ENCODE results near the gene MYDGF.
"Not testable (repeated sequence)": the region's sequence is repeated elsewhere in the genome, so short reads cannot be mapped to it uniquely, and the experiment has no call there.

Gene MYDGF

DNA sequence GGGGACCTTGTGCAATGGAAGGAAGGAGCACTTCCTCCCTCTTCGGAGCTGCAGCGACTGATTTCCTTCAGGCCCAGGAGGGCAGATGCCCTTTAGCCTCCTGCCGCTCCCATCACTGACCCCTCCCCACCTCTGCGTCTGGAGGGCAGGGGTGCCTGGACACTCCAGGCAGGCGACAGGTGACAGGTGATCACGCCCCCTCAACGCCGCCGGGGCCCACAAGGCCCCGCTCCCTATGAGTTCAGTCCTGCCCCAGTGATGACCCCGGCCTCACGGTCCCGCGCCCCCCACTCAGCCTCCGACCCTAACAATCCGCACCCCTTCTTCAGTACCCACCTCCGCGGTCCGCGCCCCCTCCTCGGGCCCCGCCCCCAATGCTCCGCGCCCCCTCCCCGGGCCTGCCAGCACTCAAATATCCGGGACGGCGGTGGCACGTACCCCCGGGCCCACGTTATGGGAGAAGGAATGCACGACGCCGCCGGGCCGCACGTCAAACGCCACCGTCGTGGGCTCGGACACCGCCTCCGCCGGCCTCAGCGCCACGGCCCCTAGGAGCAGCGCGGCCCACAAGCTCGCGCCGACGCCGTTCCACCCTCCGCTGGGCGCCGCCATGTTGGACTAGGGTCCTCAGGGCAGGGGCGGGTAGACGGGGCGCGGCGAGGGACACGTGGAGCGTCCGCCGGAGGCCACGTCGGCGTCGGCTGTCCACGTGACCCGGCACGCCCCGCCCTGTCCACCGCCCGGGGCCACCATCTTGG is at the start of gene MYDGF:
TSS of gene MYDGF (minus strand) at position 620 of the 758 bp plus-strand sequence. CDS start at position 612, 8 bp downstream.
- peak; percentile 81 for DNase-seq (ENCODE audit: low spot score)

- no peak for DNase-seq (ENCODE audit: low spot score)
These were observed 49.3 kb upstream of the MYDGF start for GRCh38 chr19:4719499-4719866.

GRCh38 chr19:4717966-4718701 is 48.0 kb upstream of the MYDGF start:
- no peak for DNase-seq (ENCODE audit: low spot score)

GRCh38 chr19:4717191-4717965 is 47.2 kb upstream of the MYDGF start:
- DNase-seq (ENCODE audit: low spot score) = no peak

DNA sequence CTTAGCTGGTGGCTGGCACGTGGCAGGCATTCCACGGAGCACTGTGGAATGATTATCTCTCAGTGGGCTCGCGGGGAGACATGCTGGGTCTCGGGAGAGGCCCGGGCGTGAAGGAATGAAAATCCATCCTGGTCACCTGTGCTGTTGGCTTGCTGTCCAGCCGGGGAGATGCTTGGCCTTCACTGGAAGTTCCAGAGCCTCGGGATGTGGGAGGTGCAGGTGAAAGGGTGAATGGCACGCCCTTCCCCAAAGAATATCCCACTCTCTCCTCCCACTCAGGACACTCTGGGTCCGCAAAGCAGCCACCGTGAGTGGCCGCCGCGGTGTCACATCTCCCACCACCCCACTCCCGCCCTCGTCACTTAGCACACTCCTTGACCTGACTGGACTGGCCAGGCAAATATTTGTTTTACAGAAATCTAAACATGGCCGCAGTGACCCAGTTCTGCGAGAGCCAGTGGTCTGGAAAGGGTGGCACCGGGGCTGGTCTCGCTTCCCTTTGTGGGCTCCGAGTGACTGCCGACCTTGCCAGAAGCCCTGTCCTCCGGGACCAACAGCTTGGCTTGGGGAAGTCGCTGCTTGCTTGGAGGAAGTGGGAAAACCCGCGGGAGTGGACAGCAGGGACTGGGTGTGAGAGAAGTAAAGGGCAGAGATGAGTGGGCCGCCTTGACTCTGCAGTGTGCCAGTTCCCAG is 45.5 kb upstream of the MYDGF start:
- DNase-seq (ENCODE audit: low spot score) = no peak

DNA sequence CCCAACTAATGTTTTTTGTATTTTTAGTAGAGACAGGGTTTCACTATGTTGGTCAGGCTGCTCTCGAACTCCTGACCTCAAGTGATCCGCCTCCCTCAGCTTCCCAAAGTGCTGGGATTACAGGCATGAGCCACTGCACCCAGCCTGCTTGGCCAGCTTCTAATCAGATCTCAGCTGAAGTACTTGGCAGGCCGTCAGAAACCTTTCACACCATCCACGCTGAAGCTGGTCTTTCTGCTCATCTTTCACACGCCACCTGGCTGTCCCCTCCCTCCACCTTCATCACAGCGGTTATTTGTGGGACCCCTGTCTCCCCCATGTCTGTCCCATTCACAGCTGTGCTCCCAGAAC is 45.0 kb upstream of the MYDGF start:
- not testable (repeated sequence) for DNase-seq (ENCODE audit: low spot score)

DNA sequence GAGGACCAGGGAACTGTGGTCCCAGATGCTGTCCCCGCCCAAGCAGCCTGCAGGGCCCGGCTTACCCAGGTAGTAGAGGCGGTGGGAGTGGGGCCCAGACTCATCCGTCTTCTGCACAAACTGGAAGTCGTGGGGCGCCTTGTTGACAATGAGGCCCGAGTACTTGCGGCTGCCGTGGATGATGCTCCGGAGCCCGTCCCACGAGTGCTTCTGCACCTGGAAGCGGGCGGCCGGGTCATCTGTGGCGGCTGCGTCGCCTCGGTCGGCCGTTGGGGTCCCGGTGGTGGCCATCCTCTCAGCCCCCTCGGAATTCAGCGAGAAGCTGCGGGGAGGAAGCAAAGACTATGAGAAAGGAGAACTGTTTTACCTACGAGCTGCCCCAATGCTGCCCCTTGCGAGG is 43.9 kb upstream of the MYDGF start:
- DNase-seq (ENCODE audit: low spot score) = no peak

DNA sequence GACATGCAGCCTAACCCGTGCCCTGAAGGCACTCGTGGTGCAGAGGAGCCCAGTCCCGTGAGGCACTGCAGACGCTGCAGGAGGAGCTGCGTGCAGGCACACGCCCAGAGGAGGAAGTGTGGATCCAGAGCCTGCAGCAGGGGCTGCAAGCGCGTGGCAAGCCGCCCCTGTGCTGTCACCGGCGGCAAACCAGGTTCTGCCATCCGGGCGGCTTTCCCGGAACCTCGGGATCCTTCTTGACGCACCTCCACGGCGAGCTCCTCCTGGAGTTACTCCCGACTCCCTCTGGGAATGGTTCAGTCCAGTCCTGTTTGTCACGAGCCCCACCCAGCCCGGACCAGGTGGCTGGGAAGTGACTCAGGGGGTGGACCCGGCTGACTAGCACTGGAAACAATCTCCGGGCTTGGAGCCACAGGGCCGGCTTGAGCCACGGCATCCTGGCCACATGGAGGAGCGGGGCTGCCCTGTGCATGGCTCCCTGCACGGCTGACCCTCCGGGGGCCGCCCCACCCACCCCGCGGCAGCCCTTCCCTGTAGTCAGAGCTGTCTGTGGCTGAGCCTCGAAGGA is 43.3 kb upstream of the MYDGF start:
- DNase-seq (ENCODE audit: low spot score) = peak; percentile 81

GRCh38 chr19:4712771-4713170 is 42.6 kb upstream of the MYDGF start:
- peak; percentile 37 for DNase-seq (ENCODE audit: low spot score)

DNA sequence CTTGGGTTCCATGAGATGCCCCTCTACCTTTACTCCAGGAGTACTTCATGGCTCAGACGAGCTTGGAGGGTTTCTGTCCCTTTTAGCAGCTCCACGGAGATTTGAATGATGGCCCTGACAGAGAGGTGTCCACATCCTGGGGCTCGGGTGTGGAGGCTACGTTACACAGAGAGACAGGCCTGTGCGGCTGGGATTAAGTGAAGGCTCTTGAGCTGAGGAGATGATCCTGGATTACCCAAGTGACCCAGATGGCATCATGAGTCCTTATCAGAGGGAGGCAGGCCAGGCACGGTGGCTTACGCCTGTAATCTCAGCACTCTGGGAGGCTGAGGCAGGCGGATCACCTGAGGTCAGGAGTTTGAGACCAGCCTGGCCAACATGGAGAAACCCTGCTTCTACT is 41.1 kb upstream of the MYDGF start:
- no peak for DNase-seq (ENCODE audit: low spot score)

DNA sequence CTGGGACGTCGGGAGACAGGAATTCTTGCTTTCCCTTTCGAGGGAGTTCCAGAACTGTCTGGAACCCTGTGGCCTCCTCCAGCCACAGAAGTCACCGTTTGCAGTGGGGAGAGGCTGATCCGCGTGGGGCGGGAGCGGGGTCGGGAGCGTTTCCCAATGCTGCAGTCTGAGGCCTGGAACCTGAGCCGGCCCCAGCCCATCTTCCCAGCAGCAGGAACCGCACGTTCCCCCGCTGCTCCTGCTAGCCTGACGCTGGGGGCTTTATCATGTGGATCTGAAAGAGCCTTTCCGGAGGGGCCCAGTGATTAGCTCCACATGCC is 40.1 kb upstream of the MYDGF start:
- no peak for DNase-seq (ENCODE audit: low spot score)

GRCh38 chr19:4709440-4710280 is 39.5 kb upstream of the MYDGF start:
- DNase-seq (ENCODE audit: low spot score) = no peak

DNA sequence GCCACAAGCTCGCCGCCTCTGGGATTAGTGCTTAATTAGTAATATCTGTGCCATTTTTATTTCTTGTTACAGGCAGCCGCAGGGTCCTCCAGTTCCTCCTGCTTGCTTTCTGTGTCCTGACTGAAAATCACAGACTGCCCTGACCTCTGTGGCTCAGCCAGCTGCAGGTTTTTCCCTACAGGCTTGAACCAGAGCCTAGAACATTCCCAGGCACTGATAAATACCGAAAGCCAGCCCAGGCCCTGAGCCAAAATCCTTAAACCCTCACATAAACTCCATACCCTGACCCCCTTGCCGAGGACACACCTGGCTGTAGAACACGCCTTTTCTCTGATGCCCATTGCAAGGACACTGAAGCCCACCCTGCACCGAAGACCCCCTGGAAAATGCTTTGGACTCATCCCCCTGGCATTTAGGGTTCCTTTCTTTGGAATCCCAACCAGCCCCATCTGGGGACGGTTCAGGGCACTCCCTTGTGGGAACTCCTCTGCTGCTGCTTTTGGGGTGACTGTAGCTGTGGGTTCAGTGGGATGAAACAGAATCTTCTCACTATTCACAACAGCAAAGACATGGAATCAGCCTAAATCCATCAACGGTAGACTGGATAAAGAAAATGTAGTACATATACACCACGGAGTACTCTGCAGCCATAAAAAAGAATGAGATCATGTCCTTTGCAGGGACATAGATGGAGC is 38.0 kb upstream of the MYDGF start:
- DNase-seq (ENCODE audit: low spot score) = no peak

DNA sequence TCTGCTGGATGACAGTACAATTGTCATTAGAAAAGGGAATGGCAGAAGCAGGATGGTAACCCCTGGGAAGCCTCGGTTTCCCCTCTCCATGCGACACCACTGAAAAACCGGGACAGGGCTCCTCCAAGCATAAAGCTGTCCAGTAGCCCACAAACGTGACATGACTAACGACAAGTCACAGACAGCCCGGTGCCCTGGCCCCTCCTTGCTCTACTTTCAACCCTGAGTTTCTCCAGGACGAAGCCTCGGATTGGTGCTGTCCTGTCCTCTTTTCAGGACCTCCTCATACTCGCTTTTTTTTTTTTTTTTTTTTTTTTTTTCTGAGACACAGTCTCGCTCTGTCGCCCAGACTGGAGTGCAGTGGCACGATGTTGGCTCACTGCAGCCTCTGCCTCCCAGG is 37.2 kb upstream of the MYDGF start:
- DNase-seq (ENCODE audit: low spot score) = no peak

- DNase-seq (ENCODE audit: low spot score) = no peak
These were observed 35.4 kb upstream of the MYDGF start for GRCh38 chr19:4705413-4706131.

DNA sequence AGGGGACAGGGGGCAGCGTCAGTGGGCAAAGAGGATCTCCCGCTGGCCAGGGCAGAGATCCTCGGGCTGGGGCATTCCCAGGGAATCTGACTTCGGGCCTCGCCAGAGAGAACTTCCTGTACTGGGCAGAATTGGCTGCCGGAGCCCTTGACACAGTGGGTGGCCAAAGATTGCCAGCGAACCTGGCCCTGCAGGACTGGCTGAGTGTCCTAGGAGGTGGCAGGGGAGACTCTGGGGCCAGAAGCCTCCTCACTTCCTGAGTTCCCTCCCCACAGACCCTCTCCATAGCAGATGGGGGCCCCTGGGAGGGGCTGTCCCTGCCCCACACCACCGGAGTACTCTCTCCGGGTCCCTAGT is 34.2 kb upstream of the MYDGF start:
- peak; percentile 75 for DNase-seq (ENCODE audit: low spot score)

DNA sequence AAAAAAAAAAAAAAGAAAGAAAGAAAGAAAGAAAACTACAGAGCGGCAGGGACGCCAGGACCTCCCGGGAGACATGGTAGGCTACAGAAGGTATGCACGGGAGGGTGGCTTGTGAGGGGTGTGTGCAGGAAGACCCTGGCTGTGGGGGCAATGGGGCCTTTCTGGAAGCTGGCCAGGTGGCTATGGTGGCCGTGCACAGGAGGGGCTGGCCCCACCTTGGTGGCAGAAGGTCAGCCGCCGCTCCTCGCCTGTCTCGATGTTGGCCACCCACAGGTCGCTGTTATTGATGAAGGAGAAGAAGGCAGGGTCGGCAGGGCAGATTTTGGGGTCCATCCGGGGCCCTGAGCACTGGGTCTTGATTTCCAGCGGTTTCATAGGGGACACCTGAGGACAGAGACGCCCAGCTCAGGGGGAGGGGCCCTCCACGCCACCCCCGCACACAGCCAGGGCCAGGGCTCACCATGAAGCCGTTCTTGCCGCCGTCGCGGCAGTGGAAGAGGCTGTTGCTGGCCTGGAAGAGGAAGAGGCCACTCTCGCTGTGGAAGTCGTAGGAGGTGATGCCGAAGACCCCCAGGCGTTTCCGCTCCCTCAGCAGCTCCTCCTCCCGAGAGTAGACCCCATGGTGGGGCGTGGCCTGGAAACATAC is 33.7 kb upstream of the MYDGF start:
- DNase-seq (ENCODE audit: low spot score) = no peak

GRCh38 chr19:4702764-4703163 is 32.6 kb upstream of the MYDGF start:
- DNase-seq (ENCODE audit: low spot score) = no peak

GRCh38 chr19:4701557-4701956 is 31.4 kb upstream of the MYDGF start:
- DNase-seq (ENCODE audit: low spot score) = no peak

- no peak for DNase-seq (ENCODE audit: low spot score)
These were observed 30.5 kb upstream of the MYDGF start for GRCh38 chr19:4700693-4700970.
